Calu3 (cell line): Measurements from ENCODE around the gene EYS. TPM values are rescaled to one million over a fixed set of nuclear protein-coding genes. Genes with fewer than 3 reads are reported as not detected.
A peak's percentile ranks its signal among the peaks of the same experiment; 100 is the strongest.

Experiments used
- BruUV-seq: library from RNA; stranded (reverse); fragments of 400-500 nt; replicated peaks from 2 replicates; lab custom pipeline; 2021; lab: Mats Ljungman, UMichigan
- CTCF ChIA-PET: fragments of 300-600 bp; sonication (Branson Sonifier 250); formaldehyde crosslinking; loops from one replicate; lab custom pipeline; 2022; ENCODE audit warnings: antibody characterized with exemption; lab: Charles Lee
- DNase-seq: peaks from one replicate; pipeline ENCODE4 v3.0.0; 2022
- H3K27ac Mint-ChIP-seq: one replicate; pipeline ENCODE4 v1.8.0; 2022; ENCODE audit warnings: mixed read lengths; ENCODE audit not compliant: unreplicated experiment
- H3K27me3 Mint-ChIP-seq: one replicate; pipeline ENCODE4 v1.8.0; 2022; ENCODE audit warnings: mixed read lengths; ENCODE audit not compliant: unreplicated experiment
- H3K36me3 Mint-ChIP-seq: one replicate; pipeline ENCODE4 v1.8.0; 2022; ENCODE audit warnings: mild to moderate bottlenecking, moderate library complexity, mixed read lengths; ENCODE audit not compliant: insufficient read depth, unreplicated experiment
- H3K4me1 Mint-ChIP-seq: one replicate; pipeline ENCODE4 v1.8.0; 2022; ENCODE audit warnings: mild to moderate bottlenecking, low read depth, mixed read lengths; ENCODE audit not compliant: unreplicated experiment
- H3K4me3 Mint-ChIP-seq: one replicate; pipeline ENCODE4 v1.8.0; 2022; ENCODE audit warnings: mild to moderate bottlenecking, low read depth, moderate library complexity, mixed read lengths; ENCODE audit not compliant: unreplicated experiment
- H3K9me3 Mint-ChIP-seq: one replicate; pipeline ENCODE4 v1.8.0; 2022; ENCODE audit warnings: low read depth, mixed read lengths; ENCODE audit not compliant: unreplicated experiment
- CTCF ChIP-seq: fragments of 200-600 bp; IDR thresholded peaks from one replicate; pipeline ENCODE4 v1.8.0; 2022; ENCODE audit warnings: antibody characterized with exemption; ENCODE audit not compliant: unreplicated experiment
- intact Hi-C: fragments of 100-400 bp; cut with micrococcal nuclease; formaldehyde crosslinking; loops from one replicate; pipeline ENCODE4 v1.10.0; 2022; ENCODE audit not compliant: unreplicated experiment
- total RNA-seq: library from RNA; stranded (reverse); gene quantifications from 2 replicates; pipeline ENCODE4 v1.2.3, GENCODE V29; 2022

The EYS gene
- total RNA-seq, 1 experiment from 2014 or later: not detected

DNA sequence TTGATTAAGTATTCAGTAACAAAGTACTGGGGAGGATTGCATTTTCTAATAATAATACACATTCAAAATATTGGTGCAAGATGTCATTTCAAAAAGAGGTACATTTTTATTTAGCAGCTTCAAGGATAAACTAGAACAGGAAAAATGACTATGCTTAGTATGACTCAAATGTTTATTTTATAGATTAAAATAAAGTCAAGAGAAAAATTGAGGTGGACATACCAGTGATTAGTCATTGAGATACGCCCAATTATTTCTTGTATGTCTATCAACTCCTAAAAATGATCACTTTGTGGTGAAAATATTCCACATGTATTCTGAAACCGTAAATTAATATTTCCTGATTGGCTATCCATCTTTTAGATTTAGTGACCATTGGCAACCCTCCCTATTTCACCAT is 1974.7 kb downstream of the EYS start:
- H3K4me3 Mint-ChIP-seq: no peak overlapping the region
- no peak for DNase-seq
- peak overlapping the region; percentile 26 for H3K27ac Mint-ChIP-seq
- intact Hi-C loops: no loop called here
- H3K36me3 Mint-ChIP-seq: no peaks in the 10 kb centered on the region
- H3K4me1 Mint-ChIP-seq: peaks cover 41% of the 10 kb centered on the region
- no TSS peak for BruUV-seq
- peaks cover 4% of the 10 kb centered on the region for H3K9me3 Mint-ChIP-seq
- CTCF ChIA-PET: interaction anchor here (1.2 kb wide), 1 partner anchor 70 kb away, joined by 3 read pairs; no protein-coding TSS in a partner anchor
- no peaks in the 10 kb centered on the region for H3K27me3 Mint-ChIP-seq
- TF ChIP-seq CTCF: no peak

- intact Hi-C loops: no loop called here
- Mint-ChIP-seq H3K4me1 (peaks cover 41% of the 10 kb centered on the region), H3K9me3 (peaks cover 4% of the 10 kb centered on the region), H3K4me3 (no peak overlapping the region), H3K27ac (peak overlapping the region; percentile 46), H3K27me3 (no peaks in the 10 kb centered on the region), H3K36me3 (no peaks in the 10 kb centered on the region)
- BruUV-seq: no TSS peak
- no peak for TF ChIP-seq CTCF
- no peak for DNase-seq
- CTCF ChIA-PET: interaction anchor here (1.2 kb wide), 1 partner anchor 71 kb away, joined by 3 read pairs; no protein-coding TSS in a partner anchor
Observed at GRCh38 chr6:63731930-63732329, 1975.1 kb downstream of the EYS start.

- H3K9me3 Mint-ChIP-seq: no peaks in the 10 kb centered on the region
- no peaks in the 10 kb centered on the region for H3K36me3 Mint-ChIP-seq
- TF ChIP-seq CTCF: no peak
- no peak overlapping the region for H3K27ac Mint-ChIP-seq
- CTCF ChIA-PET: no interaction called here
- intact Hi-C loops: no loop called here
- DNase-seq: no peak
- peaks cover 38% of the 10 kb centered on the region for H3K4me1 Mint-ChIP-seq
- H3K4me3 Mint-ChIP-seq: no peak overlapping the region
- H3K27me3 Mint-ChIP-seq: no peaks in the 10 kb centered on the region
- no TSS peak for BruUV-seq
Observed at GRCh38 chr6:63730311-63730710, 1976.7 kb downstream of the EYS start.

DNA sequence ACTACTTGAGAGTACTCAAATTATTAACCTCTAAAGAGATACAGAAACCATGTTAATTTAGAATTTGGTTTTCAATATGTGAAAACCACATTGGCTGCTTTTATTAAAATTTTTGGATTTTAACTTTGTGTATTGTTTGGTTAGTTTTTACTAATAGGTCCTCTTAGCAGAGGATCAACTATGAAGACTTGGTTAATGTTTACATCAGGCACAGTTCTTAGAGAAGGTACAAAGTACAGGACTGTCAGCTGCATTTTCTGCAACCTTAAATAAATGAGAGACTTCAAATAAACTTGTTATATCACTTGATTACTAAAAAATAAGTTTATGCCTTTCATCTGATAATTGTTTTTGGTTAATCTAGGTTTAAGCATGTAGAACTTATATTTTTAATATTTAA is 1982.3 kb downstream of the EYS start:
- H3K9me3 Mint-ChIP-seq: no peaks in the 10 kb centered on the region
- H3K4me3 Mint-ChIP-seq: no peak overlapping the region
- DNase-seq: no peak
- no peaks in the 10 kb centered on the region for H3K36me3 Mint-ChIP-seq
- no peak overlapping the region for H3K27ac Mint-ChIP-seq
- no TSS peak for BruUV-seq
- H3K27me3 Mint-ChIP-seq: no peaks in the 10 kb centered on the region
- CTCF ChIA-PET: no interaction called here
- H3K4me1 Mint-ChIP-seq: peaks cover 8% of the 10 kb centered on the region
- no peak for TF ChIP-seq CTCF
- intact Hi-C loops: no loop called here
